NCI-H446 (cell line): Measurements from ENCODE around the gene TIFAB.

Experiments used
- DNase-seq, 2 experiments: peaks; one replicate each; lab custom pipeline; 2025; lab: John Stamatoyannopoulos, UW

The TIFAB gene

DNA sequence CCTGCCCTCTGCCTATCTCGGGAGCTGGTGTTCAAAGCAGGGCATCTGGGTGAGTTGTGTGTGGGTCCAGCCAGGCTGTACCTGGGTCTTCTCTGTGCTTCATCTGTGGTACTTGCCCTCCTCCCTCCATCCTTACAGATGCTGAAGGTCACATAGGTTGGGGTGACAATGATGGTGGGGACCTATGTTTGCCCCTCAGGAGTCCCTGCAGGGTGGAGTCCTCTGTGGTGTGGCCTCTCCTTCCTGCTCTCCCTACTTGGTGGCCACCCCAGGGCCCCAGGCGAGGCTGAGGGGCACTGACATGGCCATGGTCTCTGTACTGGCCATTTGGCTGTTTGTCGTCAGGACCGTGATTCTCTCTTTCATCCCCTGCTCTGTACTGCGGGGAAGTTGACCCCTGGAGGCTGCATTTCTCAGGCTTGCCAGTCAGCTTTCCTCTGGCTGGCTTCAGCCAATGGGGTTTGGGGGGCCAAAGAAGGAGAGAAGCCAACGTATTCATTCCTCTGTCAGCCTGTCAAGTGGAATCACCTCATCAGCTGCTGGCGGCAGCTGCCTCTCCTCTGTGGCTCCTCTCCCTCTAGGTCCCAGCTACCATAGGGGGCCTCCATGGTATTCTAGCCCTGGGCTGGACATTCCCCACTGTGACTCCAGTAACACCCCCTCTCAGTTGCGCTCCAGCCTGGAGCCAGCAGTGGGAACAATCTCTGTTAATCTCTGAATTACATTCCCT lies 9.6 kb downstream of the TIFAB start:
- no peak for DNase-seq

DNA sequence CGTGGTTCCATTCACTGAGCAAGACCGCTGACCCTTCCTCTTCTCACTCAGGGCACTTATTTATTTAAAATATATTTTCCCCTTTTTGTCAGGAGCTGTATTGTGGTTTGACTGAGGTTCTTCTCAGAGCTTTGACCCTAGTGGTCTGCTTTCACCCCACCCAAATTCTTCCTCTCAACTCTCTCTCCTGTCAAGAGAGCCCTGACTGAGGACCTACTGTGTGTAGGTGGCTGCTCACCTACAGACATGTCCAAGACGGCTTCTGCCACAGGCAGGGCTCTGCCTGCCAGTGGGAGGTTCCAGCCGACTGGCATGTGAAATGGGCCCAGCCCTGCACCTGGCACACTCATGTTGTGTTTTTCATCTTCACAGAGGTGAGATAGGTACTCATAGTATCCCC lies 10.2 kb downstream of the TIFAB start:
- no peak for DNase-seq

DNA sequence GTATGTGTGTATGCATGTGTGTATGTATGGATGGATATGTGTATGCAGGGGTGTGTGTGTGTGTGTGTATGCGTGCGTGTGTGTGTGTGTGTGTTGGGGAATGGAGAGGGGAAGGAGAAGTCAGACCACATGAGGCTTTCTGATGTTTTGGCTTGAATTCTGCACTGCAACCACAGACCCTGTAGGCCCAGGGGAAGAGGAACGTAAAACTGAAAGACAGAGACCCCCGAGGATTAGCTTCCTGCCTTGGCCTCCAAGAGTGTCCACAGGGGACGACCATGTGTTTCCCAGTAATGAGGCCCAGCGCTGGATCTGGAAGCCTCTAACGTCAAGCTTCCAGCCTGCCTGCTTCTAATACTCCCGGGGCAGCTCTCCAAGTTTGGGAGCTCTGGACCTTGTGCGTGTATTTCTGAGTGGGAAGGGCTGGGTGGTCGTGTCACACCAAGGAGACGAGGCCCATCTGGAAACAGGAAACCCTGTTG lies 10.8 kb downstream of the TIFAB start:
- DNase-seq, result no peak

DNA sequence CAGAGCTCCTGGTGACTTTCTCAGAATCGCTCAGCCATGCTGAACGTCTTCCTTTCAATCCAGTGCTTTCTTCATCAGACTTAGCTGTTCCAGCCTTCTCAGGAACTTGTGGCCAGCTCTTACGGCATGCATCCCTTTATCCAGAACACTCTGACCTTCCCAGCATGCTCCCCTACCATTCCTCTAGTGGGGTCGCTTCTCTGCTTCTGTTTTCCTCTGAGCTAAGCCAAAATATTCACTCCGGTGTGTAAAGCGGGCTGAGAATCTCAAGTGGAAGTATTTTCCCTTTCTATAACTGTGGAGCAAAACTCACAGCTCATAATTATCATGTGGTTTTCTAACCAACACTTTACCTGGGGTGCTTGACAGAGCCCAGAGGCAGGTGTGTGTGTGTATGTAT lies 11.2 kb downstream of the TIFAB start:
- DNase-seq, result no peak

DNA sequence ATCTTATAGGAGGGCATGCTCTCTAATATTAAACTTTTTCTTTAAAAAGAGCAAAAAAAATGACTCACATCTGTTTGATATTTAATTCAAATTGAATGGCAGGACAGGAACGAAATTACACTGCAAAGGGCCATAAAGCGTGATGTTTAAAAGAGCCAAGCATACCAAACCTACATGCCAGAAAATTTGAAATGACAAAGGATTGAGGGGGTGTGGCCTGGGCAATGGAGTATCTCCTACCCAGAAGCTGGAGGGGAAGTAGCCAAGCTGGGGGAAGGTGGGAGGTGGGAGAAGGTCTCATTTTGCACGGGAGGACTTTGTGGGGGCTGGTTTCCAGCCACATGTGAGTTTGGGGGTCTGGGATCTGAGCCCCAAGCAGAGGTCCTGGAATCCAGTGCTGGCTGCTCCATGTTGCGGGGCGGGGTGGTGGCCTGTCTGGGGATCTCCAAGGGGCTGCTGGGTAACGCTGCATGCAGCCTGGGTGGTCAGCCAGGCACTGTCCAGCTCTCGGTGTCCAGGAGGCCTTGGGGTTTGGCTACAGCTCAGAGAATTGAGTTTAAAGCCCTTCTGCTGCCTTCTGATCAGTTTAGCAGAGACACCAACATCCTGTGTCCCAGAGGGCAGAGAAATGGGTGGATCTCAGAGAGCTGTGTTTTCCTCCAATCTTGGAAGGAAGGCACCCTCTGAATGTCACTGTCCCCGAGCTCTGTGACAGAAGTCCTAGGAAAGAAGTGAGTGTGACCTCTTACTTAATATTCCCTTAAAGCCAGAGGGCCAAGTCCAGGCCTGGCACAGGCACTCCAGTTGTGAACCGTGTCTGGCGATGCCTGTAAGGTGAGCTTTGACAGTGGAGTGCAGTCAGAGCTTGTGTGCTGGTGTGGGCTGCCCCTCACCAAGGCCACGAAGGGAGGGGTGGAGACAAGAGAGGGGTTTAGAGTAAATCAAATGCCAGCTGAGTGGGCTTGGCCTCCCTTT lies 12.6 kb downstream of the TIFAB start:
- no peak for DNase-seq

DNA sequence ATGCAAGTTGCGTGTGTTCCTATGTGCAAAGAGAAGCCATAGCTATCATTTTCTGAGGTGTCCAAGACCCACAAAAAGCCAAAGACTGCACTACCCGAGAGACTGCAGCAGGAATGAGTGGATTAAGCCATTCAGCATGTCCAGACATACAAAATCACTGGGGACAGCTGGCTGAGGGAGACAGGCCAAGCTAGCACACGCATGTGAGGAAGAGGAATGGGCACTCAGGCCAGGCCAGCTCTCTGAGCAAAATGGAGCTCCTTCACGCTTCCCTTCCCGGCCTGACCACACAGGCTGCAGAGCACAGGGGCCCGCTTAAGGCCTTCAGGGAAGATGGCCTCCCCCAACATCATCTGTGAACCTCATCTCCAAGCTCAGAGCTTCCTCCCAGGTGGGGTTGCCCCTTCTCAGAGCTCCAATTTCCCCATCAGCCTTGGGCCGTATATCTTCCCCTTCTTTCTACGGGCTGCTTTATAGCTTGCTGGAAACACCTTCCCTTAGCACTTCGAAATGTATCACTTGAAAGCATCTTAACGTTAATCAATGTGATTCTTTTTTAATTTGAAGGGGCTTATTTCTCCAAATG lies 13.4 kb downstream of the TIFAB start:
- DNase-seq, result no peak

DNA sequence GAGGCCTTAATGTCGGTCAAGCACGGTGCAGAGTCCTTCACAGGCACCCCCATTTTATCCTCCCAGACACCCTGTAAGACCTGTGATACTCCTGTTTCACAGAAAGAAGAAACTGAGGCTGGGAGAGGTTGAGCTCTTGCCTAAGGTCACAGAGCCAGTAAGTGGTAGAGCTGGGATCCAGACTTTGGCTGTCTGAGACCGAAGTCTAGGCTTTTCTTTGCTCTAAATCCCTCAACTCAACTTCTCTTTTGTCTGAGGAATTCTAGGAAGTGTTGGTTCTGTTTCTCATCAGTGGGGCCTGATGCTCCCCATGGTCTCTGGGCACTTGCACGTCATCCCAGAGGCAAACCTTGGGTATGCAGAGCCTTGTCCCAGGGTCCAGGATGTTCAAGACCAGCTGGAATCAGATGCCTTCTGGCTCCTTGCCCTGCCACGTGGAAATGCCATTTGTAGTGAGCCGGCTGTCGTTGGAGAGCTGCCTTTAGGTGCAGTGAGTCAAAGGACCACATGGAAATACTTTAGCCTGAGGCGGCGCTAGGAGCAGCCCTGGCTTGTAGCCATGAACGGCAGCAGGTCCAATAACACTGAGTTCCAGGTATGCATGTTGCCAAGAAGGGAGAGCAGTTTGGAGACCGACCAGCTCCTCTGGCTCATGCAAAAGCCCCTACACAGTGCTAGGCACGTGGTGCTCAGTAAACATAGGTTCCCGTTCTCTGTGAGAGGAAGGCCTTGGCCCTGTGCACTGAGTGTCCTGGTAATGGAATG lies 14.2 kb downstream of the TIFAB start:
- peak; percentile 85 to 96 for DNase-seq

DNA sequence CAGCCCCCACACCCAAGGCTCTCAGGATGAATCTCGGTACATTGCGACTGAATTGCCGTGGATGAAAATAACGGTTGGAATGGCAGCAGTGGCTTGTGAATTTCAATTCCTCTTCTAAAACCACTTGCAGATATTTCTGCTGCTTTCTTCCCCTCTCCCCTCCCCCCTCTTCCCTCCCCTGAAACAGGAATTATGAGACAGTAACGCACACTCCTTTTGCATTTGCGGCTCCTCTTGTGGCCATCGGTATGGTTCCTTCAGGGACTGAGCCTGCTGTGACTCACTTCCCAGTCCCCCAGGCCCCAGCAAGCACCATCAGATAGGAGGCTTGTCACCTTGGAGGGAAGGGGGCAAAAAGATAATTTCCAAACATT lies 14.7 kb downstream of the TIFAB start:
- DNase-seq, result no peak

DNA sequence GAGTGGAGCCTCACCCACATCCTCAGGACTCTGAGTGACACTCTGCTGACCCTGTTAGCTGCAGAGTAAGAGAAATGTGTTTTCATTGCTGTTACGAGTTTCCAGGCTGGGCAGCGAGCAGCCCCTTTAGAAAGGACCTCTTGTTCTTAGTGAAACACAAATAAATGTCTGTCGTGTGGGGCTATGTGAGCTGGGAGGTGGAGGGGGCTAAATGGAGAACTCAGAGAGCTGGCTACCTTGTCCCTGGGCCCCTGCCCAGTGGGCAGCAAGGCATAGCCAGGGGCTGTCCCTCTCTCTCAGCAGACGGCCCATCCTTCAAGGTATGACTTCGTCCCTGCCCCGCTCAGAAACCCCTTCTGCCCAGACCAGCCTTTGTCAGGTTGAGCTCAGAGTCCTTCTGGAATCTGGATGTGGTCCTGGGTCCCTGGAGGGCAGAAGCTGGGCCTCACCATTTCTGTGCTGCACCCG lies 15.2 kb downstream of the TIFAB start:
- no peak for DNase-seq

DNA sequence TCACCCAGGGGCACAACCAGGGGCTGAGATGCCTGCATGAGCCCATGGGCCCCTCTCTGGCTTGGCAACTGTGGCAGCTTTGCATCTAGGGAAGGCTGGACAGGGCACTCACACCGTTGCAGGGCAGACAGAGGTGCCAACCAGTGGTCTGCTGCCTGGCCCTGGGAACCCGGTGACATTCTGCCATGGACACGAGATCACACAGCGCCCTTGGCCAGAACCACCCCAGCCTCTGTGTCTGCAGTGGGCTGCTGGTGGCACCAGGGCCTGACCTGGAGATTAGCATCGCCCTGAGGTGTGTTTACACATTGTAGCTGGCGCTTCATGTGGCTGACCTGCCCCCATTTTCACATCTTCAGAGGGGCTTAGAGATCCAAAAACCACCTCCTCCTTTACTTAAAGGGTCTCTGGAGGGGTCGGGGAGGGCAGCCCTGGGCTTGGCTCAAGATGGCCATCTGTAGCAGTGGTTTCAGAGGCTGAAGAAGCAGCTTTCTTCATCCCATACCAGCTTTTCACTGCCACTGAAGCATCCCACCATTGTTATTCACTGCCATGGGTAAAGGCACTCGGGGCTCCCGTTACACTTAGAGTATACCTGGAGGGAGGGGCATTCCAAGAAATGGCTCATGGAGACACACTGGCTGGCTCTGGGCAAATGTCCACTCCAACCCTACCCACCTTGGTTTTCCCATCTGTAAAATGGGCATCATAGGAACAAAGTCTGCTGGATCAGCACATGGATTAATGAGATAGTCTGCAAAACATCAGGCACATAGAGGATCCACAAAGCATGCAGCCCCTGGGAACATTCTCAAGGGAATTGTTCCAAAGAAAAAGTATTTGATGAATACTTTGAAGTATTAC lies 16.5 kb downstream of the TIFAB start:
- DNase-seq, result no peak

DNA sequence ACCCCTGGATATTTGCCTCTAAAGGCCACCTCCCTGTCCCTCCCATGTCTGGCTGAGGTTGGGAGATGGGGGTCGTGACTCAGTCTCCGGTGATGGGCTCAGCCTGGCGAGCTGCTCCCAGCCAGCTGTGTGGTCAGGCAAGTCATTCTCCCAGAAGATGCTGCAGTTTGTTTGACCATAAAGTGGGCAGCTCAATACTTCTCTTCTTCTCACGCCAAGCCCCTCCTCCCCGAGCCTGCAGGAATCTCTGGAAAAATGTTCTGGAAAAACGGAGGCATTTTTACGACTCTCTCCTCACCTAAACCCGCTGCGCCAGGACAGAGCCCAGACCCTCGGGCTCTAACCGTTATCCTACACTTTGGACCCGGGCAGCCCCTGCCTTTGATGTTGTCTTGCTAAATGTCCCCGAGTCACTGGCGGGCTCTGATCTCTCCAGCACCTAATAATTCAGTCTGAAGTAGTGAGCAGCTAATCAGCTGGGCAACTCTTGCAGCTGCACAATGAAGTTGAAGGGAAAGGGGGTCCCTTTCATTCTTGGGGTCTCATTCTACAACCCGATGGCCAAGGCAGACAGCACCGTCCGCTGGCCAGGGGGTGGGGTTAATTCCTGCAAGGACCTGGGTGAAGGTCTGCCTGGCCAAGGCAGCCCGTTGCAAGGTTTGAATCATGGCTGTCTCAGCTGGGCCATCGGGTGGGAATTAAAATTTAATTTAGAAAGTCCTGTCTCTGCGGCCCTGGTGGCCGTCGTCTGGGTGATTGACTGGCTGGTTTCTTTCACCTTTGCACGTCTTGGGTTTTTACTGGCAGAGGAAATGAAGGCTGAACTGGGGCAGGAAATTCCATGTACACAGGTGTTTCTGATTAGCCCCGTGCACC lies 17.3 kb downstream of the TIFAB start:
- no peak for DNase-seq

DNA sequence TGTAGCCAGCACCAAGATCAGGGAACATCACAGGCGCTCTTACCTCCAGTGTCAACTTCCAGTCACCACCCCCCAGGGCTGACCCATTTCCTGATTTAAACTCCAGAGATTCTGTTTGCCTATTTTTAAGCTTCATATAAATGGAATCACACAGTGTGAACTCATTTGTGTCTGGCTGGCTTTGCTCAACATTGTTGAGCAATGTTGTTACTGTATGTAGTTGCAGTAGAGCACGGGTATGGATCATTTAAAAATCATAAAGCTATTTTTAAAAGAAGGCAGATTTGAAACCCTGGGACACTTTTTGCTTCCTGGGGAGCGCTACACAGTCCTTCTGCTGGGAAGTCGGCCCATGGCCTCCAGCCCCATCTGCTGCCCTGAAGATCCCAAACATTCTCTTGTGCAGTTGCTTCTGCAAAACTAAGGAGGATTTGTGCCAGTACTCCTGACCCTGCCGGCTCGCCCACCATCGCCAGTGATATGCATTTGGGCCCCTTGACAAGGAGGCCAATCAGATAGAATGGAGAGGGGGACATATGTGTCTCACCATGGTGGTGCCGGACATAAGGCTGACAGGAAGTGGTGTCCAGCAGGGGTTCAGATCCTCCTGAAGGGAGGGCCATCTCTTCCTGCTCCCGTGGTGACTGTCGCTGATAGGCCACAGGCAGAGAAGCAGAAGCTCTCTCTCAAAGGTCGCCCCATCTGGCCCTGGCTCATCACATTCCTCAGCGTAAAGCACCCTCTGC lies 18.3 kb downstream of the TIFAB start:
- DNase-seq, result peak in 1 of 2 experiments; percentile 39

DNA sequence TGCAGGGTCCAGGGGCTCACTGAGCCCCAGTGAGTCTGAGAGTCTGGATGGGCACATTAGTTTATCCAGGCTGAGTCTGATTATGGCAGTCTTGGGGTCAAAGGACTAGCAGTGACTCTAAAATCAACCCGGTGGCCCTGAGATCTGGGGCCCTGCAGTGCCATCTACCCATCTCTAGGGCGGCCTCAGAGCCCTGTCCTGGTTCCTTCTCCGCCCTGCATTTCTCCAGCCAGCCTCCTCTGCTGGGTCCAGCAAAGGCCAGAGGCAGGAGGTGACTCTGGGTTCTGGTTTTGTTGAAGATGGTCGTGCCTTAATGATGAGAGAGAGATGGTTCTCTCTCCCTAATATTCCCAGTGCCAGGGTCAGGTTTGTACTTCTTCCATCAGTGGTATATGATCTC lies 20.0 kb downstream of the TIFAB start:
- no peak for DNase-seq

DNA sequence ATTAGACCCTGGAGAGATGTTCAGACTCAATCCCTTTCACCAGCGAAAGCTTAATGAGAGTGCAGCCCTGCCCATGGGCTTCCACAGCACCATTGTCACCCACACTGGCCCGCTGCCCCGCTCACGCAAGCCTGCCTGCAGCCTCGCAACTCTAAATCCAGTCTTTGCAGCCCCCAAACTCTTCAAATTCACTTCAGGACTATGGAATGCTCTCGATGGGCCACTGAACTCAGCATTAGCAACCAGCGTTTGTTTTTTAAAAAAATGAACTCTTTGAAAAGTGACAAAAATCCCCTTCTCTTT lies 22.1 kb downstream of the TIFAB start:
- no peak for DNase-seq

DNA sequence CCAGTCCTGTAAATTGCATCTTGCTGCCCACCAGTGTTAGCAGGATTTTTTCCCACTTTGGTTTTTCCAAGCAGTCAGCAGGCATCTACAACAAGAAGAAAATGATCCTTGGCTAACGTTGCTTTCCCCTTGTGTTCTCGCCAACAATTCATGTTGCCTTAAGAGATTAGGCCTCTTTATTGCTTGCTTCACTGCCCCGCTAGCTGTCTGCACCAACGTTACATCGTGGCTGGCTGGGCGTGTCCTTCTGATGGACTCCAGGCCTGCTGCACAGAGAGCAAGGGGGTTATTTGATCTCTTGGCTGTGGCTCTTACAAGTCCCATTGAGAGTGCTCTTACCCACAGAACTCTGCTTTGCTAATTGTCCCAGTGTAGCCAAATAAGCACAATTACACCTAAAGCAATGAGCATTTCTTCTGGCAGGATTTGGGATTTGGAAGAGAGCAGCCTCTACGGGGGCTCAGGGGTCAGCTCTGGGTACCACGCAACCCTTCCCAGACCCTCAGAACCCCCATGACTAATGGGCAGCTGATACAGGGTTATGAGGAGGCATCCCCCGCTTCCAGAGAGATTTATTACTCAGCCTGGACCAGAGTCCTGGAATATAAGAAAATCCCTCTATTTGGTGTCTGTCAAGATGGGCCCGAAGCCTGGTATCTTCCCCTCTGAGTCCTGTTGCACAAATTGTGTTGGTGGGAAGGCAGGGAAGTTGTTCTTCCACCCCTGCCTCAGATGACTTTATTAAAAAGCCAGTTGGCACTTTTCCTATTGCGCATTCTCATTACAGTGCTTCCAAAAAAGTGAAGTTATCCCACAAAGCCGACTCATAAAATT lies 22.6 kb downstream of the TIFAB start:
- DNase-seq, result peak in 1 of 2 experiments; percentile 49

DNA sequence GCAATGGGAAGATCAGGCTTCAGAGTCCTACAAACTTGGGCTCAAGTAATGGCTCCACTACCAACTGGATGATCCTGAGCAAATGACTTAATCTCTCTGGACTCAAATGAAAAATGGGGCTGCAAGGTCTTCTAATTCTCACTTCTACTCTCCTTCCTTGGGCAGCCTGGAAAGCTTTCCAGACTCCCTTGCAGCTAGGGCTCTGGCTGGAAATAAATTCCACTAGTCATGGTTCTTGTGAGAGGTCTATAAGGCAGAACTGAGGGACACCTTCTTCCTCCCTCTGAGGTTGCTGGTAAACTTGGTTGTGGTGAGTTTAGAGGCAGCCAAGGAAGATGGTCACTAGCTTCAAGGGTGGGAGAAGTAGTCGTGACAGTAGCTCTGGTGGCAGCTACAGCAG lies 23.6 kb downstream of the TIFAB start:
- no peak for DNase-seq

DNA sequence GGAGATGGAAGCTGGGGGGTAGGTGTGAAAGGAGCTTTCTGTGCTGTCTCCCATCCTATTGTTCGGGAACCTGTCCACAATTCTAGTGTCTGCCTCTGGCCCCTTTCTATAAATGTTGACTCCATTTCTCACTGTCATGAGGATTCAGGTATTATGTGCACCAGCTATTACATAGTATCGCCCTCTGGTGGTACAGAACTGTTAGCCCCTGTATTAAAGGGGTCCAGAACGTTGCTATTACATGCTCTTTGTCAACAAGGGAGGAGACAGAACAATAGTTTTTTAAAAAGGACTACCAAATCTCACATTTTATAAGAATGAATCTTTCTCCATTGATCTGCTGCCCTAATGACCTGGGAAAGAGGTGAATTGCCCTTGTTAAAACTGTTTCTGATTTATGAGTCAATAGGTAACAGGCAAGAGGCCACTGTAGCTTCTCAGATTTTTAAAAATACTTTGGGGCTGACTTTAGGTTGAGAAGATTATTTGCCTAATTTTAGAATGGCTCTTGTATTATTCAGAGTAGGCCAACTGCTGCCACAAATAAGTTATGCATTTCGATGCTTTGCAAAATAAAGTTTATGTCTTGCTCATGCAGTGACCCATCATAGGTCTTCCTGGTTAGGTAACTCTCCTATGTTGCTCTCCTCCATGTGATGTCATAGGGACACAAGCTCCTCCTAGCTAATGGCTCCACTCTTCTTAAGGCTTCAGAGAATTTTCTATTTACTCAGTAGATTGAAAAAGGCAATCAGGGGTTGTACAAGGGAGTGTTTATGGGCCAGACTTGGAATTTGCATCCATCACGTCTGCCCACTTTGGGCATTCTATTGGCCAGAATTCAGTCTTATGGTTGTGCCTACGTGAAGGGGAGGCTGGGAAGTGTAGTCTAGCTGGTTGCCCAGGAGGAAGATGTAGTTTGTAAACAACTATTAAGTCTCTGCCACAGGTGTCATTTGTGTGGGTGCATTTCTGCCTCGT lies 25.8 kb downstream of the TIFAB start:
- peak in 1 of 2 experiments; percentile 49 for DNase-seq
